NCI-H526 treated with DMSO at 0.1 percent for 48 hours (cell line): ENCODE measurements around the gene NAA30.
"Not testable (repeated sequence)": the region's sequence is repeated elsewhere in the genome, so short reads cannot be mapped to it uniquely, and the experiment has no call there.

Source experiments
- DNase-seq: peaks from one replicate; lab custom pipeline; 2025; lab: John Stamatoyannopoulos, UW

Gene NAA30

DNA sequence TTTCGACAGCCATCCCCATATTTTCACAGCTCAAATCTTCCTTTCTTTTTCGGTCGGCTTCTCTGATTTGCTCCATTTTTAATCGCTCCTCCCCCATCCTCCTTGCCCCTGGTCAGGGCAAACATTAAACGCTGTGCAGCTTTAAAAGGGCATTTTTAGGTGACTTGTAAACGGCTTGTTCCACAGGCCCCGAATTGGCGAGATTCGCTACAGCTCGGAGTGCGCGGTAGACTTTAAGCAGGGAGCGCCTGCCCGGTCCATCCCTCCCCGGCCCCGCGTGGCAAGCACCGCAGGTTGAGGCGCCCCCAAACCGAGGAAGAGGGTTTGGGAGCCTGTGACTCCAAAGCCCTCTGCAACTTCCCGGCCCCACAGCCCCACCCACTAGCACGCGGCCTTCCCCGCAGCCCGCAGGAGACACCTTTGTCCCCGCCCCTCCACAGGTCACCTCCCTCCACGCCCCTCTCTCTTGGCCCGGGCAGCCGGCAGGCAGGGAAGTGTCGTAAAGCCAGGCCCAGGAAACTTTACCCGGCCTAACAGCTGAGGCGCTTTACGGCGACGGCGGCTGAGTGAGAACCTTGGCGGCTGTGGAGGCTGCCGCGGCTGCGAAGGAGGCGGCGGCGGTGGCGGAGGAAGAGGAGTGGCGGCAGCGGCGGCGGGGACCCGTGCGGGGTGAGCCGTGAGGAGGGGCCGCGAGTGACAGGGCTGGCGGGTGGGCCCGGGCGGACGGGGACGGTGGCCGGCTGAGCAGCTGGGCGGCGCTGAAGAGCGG is at the start of gene NAA30:
Gene NAA30, plus strand, starts transcription at position 550 of the 769 bp plus-strand sequence. CDS start 372 bp downstream, outside the sequence.
- peak; percentile 94 for DNase-seq

DNA sequence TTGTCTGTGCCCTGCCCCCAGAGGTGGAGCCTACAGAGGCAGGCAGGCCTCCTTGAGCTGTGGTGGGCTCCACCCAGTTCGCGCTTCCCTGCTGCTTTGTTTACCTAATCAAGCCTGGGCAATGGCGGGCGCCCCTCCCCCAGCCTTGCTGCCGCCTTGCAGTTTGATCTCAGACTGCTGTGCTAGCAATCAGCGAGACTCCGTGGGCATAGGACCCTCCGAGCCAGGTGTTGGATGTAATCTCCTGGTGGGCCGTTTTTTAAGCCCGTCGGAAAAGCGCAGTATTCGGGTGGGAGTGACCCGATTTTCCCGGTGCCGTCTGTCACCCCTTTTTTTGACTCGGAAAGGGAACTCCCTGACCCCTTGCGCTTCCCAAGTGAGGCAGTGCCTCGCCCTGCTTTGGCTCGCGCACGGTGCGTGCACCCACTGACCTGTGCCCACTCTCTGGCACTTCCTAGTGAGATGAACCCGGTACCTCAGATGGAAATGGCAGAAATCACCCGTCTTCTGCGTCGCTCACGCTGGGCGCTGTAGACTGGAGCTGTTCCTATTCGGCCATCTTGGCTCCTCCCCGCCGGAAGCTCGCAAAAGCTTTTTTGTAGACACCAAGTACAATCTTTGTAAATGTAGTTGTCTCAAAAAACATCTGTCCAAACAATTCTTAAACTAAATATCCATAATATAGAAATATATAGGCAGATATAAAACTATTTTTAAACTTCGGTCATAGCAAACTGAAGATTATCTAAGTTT is 46.7 kb upstream of the NAA30 start:
- not testable (repeated sequence) for DNase-seq

DNA sequence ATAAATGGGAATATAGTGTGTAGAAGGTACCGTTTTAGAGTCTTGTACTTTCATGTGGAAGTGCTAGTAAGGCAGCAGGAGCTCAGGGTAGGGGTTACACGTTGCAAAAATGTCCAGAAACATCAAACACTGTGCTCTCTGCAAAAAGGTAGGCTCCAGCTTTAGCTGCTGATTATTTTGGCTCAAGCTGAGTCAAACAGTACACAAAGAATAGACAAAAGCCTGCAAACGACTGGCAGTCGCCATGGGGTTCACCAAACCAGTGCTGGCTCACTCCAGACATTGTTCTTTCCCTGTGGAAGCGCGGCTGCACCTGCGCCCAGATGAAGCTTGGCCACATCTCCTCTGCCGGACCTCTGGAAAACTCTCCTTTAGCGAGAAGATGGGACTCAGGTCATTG is 45.3 kb upstream of the NAA30 start:
- no peak for DNase-seq

DNA sequence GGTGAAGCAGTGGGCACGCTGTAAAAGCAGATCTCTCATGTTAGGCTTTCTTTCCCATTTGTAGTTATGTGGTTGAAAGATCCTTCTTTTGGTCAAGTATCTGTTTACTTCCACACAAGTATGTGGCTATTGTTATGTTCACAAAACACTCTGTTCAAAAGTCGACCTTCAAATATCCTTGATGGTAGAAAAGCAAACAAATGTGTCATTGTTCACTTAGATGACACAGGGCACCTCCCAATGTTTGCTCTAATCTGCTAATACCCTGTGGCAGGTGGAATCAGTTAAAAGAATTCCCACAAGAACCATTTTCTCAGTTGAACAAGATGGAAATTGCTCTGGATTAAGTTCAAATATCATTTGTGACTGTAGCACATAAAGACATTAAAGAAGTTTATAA is 43.6 kb upstream of the NAA30 start:
- no peak for DNase-seq

DNA sequence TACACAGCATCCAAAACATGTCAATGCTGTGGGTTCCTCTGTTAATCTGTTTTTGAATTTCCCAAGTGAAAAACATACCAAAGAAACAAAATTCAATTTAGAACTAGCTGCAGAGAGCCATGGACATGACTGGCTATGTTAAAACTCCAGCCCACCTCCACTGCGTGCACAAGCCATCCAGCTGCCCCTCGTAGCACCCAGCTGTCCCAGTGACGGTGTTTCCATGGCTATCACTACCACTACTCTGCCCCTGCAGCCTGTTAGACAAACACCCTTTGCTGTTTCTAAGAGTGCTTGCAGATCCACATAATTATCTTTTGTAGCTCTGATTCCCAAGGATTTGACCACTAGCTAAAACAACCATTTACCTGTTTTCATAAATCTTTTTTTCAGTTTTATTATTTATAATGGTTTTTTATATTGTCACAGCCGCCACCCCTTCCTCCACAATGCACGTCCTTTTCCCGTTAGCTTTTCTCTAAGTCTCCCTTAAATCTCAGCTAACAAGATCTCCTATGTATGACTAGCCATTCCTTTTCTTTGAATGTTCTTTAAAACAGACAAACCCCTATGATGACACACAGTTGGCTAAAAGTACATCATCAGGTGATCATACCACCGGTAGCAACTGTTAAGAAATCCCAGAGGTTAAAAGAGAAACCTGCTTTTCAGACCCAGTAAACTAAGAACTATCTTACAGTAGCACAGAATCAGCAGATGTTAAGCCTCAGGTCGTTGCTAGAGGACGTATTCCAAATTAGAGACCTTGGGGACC is 37.8 kb upstream of the NAA30 start:
- DNase-seq = no peak

DNA sequence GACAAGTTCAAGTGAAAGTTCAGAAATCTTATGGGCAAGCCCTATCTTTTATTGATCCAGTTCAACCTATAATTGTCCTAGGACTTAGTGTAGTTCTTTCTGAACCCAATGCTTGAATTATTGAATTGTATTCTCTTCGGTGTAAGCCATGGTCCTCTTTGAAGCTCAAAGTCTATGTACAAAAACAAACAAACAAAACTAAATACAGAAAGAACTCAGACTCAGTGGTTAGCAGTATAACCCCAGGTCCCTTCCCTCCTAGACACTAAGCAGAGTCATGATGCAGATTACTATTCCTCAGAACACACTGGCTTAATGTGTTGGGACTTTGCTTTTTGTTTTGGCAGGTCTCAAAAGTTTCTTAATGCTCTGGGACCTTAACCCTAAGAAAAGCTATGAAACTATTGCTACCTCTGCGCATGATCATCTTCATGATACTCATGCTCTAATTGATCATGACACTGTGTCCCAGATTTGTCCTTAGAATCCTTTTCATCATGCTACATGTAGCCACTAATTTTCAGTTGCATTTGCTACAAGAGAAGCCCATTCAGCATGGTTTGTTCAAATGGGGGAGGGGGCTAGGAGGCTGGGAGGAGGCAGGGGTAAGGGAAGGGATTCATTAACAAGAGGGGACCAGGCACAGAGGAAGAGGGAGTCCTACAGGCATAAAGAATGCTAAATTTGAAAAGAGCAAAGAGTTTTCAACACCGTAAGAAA is 35.1 kb upstream of the NAA30 start:
- DNase-seq = no peak

DNA sequence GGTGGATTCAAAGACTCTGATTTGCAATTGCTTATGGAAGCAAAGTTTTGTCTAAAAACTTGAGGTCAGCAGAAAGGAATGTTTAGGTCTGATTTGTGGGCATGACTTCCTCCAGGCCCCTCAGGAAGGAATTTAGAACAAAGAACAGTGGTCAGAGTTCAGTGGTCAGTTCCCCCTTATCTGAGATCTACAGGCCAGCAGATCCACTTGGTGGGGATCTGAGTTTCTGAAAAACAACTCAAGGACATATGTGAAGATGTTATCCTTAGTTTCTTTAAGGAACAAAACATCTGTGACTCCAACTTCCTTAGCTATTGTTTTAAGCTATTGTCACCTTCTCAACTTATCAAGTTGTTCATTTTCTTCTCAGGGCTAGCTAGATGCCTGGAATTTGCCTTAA is 28.0 kb upstream of the NAA30 start:
- no peak for DNase-seq

DNA sequence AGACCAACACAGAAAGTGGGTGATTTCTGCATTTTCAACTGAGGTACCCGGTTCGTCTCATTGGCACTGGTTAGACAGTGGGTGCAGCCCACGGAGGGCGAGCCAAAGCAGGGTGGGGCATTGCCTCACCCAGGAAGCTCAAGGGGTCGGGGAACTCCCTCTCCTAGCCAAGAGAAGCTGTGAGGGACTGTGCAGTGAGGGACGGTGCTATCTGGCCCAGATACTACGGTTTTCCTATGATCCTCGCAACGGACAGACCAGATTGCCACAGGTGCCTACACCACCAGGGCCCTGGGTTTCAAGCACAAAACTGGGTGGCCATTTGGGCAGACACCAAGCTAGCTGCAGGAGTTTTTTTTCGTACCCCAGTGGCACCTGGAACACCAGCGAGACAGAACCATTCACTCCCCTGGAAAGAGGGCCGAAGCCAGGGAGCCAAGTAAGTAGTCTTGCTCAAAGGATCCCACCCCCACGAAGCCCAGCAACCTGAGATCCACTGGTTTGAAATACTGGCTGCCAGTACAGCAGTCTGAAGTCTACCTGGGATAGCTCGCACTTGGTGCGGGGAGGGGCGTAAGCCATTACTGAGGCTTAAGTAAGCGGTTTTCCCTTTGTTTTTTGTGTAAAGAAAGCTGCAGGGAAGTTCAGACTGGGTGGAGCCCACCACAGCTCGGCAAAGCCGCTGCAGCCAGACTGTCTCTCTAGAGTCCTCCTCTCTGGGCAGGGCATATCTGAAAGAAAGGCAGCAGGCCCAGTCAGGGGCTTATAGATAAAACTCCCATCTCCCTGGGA is 25.5 kb upstream of the NAA30 start:
- DNase-seq = no peak

DNA sequence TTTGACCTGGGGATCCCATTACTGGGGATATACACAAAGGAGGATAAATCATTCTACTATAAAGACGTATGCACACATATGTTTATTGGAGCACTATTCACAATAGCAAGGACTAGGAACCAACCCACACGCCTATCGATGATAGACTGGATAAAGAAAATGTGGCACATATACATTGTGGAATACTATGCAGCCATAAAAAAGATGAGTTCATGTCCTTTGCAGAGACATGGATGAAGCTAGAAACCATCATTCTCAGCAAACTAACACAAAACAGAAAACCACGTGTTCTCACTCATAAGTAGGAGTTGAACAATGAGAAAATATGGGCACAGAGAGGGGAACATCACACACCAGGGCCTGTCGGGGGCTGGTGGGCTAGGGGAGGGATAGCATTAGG is 20.2 kb upstream of the NAA30 start:
- DNase-seq = not testable (repeated sequence)

DNA sequence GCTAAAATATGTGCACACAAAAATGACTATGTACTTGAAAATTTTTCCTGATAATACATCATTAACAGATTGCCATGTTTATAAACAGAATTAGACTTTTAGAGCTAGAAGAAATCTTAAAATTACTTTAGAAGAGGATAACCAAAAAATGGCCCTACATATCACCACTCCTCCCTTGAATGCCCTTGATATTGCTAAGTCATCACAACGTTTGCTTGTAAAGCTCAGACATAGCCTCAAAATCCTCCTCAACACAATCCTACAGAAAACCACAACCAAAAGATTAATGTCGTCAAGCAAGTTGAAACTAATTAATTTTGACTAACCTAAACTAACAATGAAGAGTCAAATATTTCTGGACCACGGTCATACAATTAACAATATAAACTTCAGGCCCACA is 19.4 kb upstream of the NAA30 start:
- no peak for DNase-seq

DNA sequence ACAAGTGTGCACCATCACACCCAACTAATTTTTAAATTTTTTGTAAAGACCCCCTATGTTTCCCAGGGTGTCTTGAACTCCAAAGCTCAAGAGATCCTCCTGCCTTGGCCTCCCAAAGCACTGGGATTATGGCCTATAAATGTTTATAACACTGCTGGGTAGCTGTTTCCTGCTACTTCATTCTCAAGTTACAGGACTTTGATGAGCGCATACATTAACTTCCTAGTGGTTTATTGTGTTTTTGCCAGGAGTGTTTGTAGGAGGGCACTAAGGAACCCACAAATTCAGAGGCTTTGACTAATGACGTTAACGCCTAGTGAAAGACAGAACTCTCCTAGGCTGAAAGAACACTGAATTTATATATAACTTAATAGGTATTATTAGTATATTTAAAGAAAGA is 15.2 kb upstream of the NAA30 start:
- DNase-seq = no peak

DNA sequence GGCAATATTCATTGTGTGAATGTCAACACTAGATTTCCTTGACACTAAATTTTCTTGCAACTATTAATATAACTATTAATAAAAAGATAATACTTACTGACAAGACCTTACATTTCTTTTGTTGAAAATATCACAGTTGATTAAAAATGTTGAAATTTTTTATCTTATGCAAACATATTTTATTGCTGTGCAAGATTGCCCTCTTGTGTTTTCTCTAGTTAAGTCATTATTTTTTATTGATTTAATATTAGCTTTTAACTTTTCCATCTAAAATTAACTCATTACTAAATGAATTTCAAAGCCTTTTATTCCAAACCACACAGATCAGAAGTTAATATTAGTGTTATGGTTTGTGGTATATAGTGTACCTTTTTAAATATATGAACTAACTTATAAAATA is 11.7 kb upstream of the NAA30 start:
- no peak for DNase-seq

DNA sequence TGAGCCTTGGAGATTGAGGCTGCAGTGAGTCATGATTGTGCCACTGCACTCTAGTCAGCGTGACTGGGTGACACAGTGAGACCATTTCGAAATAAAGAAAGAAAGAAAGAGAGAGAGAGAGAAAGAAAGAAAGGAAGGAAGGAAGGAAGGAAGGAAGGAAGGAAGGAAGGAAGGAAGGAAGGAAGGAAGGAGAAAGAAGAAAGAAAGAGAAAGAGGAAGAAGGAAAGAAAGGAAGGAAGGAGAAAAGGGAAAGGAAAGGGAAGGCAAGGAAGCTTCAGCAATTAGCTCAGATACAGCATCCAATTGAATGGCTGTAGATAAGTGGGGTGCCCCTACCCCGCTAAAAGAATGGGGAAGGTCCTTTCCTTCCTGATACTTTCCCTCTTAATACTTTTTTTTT is 9.5 kb upstream of the NAA30 start:
- no peak for DNase-seq

DNA sequence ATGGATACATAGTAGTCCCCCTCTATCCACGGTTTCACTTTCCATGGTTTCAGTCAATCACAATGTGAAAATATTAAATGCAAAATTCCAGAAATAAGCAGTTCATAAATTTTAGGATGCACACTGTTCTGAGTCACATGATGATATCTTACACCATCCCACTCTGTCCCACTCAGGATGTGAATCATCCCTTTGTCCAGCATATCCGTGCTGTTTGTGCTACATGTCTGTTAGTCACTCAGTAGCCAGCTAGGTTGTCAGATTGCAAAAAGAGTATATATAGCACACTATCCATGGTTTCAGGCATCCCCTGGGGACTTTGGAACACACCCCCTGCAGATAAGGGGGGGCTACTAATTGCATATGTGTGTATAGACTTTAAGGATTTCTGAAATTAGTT is 8.1 kb upstream of the NAA30 start:
- no peak for DNase-seq

DNA sequence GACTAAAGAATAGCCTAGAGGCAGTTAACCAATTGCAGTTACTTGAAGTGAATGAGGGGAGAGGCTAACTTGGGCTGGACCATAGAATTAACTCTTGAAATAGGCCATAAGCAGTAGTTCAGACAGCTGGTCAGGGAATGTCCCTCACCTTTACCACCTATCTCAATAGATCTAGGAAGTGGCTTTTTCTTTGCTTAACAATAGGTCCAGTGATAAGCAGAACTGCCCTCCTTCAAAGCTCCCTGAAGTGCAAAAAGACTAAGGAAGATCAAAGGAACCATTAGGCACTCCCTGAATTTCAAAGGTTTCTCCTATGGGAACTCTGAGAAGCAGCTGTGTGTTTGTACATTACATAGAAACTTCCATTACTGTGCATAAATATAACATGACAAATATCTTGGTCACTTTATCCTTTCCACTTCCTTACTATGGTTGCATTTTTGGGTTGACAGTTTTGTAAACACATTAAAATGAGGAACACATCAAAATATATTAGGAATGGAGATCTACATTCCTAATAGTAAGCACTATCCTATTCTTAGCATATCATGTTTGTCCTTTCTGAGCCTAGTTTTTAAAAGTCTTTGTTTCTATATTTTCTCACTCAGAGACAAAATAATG is 7.2 kb upstream of the NAA30 start:
- no peak for DNase-seq

DNA sequence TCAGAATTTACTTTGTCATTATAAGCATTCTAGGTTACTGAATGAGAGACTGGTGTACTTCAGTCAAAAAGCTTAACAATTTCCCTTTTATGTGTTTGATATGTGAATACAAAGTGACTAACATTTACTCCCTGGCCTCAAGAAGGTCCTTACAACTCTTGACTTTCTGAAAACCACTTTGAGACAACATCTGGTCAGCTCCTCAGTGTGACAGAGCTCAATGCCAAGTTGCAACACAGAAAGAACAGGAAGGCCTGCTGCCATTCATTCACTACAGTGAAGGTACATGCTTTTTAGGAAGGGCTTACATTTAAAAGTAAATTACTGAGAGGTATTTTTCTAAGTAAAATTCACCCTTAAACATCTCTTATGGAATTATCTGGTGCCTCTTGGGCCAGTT is 2.3 kb upstream of the NAA30 start:
- no peak for DNase-seq

DNA sequence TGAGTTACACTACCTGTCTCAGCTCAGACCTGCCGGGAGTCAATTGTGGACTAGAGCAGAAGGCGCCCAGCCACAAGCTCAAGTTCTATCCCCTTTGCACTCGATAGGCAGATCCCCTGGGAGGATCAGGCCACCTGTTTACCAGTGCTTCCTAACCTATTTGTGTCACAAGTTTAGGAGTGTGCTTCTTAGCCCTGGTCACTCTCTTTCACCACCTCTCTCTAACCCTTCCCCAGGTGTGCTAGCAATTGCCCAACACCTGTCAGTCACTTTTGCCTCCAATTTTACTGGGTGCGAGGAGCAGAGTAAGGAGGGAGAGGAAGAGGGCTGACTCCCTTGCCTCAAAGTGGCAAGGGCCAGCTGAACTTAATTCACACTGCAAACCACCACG is 745 bp upstream of the NAA30 start:
- no peak for DNase-seq

DNA sequence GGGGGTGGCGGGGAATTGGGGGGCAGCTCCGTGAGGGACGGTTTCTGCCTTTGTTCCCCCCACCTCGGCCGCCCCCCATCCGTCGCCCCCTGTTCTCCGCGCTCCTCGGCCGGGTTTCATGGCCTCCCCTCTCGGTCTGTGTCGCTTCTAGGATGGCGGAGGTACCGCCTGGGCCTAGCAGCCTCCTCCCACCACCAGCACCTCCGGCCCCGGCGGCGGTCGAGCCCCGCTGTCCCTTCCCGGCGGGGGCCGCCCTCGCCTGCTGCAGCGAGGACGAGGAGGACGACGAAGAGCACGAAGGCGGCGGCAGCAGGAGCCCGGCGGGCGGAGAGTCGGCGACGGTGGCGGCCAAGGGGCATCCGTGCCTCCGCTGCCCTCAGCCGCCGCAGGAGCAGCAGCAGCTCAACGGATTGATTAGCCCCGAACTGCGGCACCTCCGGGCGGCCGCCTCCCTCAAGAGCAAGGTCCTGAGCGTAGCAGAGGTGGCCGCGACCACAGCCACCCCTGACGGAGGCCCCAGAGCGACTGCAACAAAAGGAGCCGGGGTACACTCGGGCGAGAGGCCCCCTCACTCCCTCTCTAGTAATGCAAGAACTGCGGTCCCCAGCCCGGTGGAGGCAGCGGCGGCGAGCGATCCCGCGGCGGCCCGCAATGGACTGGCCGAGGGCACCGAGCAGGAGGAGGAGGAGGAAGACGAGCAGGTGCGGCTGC is 575 bp downstream of the NAA30 start:
- DNase-seq = peak; percentile 62

DNA sequence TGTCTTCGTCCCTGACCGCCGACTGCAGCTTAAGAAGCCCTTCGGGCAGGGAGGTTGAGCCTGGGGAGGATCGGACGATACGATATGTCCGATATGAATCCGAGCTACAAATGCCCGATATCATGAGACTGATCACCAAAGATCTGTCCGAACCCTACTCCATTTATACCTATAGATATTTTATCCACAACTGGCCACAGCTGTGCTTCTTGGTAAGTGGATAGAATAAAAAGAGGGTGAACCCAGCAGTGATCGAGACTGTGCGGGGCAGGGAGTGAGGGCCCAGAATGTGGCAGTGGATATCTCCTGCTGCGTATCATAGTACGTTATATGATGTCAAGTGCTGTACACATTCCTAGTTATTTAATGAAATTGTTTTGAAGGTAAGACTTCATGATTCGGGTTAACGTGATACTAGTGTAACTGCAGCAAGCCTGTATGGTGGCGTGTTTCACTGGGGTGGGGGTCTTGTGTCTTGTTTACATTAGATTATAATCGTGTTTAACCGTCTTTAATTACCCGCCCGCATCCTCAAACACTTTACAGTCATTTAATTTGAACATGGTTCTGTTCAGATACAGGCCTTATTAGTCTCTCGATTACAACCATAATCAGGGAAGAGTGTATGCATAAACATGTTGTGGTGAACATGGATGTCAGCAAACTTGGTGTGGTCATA is 1.3 kb downstream of the NAA30 start:
- no peak for DNase-seq

DNA sequence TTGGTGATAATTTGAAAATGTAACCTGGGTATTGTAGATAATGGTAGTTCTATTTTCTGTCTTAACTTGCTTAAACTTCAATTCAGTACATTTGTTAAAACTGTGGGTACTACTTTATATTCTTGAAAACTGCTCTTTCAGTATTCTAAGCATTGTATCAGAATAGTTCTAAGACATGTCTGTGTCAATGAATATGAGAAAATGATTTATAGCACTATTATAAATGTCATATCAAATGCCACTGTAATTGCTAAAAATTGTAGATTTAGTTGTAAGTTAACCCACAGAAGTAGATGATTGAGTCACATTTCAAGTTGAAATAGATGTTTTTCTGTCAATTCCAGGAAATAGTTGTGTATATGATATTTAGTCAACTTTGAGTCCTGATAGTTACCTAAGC is 2.4 kb downstream of the NAA30 start:
- no peak for DNase-seq
